ENCODE data around the gene CEP126.
A peak's percentile ranks its signal among the peaks of the same experiment; 100 is the strongest.
"Not testable (repeated sequence)": the region's sequence is repeated elsewhere in the genome, so short reads cannot be mapped to it uniquely, and the experiment has no call there.

Gene CEP126

DNA sequence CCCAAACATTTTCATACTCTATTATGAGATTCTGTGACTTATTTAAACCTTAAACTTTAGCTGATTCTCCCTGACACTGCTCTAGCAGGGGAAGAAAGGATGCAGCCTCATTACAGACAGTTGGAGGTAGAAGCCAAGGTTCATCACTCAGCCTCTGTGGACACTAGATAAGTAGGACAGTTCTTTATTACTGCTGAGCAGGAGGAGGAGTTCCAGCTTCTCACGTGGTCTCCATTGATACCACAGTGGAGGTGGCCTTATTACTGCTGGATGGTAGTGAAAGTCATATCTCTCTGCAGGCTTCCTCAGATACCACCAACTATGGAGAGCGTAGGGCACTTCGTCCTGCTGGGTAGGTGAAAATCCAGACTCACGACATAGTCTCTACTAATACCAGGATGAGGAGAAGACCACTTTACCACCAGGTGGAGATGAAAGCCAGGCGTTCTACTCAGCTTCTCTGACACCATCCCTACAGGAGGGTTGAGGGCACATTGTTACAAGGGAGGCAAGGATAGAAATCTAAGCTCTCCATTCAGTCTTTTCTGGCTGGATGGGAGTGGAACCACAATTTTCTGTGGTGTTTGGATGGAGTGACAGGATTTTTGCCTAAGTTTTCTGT lies 14.6 kb downstream of the CEP126 start:
- no peak for DNase-seq

DNA sequence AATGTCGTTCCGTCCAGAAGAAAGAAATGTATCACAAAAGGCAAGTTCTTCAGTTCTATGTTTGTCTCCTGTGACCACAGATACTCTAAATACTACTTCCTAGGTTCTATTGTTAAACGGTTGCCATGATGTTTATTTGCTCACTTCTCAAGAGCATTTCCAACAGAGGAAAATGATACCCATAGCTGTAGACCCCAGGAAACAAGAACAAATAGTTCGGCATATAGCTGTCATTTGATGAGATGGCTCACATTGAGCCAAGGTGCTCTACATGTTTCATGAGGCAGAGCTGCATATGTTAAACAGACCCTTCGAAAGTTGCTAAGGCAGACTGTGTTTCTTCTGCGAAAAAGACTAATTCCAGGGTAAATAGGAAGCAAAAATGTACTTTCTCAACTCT lies 16.9 kb downstream of the CEP126 start:
- no peak for DNase-seq

GRCh38 chr11:101940901-101941520 lies 26.2 kb downstream of the CEP126 start:
- no peak for DNase-seq

DNA sequence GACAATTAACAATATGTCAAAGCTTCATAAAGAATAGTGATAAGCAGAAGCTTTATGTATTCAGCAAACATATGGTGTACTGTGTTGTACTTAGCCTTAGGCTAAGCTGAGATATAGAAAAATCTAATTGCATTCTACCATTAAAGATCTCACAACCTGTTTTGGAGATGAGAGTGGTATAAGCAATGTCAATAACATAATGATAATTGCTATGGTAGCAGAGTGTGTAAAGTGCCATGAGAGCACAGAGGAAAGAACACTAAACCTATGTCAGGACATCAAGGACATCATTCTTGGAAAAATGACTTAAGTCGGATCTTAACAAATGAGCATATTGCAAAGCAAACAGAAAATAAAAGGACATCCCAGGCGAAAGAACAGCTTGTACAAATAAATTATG lies 30.1 kb downstream of the CEP126 start:
- no peak for DNase-seq

DNA sequence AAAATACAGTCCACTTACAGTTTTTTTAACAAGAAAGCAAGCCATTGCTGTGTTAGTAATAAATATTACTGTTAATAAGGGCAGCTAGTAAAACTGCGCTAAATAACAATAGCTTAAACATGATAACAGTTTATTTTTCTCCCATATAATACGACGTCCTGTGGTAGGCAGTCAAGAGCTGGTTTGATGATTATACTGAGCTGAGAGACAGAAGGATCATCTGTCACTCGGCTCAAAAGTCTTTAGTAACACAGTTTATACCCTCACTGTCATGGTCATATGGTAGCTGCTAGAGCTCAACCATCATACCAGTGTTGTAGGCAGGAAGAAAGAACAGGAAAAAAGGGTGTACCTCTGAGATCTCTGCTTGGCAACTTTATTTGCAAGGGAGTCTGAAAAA lies 30.6 kb downstream of the CEP126 start:
- DNase-seq, result no peak

DNA sequence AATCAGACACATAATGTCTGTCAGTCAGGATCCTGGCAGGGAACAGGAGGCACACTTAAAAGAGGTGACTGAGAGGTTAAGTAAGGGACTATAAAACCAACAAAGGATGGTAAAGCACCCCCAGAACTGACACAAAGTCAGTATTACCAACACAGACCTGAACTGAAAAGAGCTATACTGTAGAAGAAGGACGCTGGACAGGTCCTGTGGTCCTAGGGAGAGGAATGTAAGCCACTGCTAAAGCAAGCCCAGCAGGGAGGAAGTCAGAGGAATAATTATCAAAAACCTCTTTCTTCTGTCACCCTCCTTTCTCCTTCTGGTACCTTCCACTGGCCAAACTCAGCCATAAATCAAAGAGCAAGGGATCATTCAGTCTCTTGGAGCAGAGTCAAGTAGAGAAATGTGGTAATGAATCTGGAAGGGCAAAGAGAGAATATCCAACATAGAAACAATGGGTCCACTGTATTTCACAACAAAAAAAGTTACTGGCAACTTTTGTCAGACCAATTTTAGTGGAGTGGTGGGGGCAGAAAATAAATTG lies 34.9 kb downstream of the CEP126 start:
- no peak for DNase-seq

DNA sequence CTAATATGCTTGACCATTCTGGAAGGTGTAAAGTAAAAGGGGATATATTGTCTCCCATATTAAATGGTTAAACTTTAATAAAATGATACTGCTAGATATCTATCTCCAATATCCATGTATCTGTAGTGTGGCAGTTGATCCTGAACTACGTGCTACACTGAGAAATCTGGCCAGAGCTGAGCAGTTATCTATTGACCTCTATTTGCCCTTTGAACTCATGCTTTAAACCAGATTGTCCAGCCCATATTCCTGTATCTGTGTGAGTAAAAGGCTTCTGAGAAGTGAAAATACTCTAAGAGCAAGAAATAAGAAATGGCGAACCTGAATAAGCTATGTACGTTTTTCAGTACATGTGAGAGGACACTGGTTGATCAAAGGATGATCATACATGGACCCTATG lies 40.5 kb downstream of the CEP126 start:
- DNase-seq, result no peak

DNA sequence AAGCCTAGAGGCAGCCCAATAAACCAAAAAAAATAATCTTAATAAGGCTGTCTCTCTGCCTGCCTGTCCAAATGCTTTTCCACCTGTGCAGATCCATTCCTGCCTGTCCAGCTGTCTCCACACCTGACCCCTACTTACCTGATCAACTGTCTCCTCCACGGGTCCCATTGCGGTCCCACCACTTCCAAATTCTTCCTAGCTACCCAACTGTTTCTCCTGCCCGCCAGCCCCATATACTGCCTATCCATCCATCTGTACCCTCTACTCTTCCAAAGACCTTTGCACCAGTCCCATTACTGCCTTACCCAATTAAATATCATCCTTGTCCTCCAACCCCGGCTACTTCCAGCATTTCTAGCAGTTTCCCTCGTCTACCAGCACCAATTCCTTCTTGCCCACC lies 40.9 kb downstream of the CEP126 start:
- no peak for DNase-seq

DNA sequence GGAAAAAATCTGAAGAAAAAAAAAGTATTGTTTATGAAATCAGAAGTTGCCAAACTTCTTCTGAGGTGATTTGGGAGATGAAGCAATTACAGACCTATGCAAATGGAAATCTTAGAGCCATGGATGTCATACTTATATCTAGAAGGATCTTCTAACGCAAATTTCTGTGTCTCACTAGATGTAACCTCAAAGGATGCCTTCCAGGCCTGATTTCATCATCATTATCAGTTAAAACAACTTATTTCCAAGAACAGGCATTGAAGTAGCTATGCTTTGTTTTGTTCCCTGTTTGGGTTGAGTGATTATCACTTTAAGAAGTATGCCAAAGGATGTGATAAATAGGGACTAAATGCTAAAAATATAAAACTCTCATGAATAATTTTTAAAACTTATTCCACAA lies 45.4 kb downstream of the CEP126 start:
- no peak for DNase-seq

GRCh38 chr11:101964200-101964599 lies 49.4 kb downstream of the CEP126 start:
- DNase-seq, result not testable (repeated sequence)

GRCh38 chr11:101974255-101974654 lies 59.4 kb downstream of the CEP126 start:
- no peak for DNase-seq

DNA sequence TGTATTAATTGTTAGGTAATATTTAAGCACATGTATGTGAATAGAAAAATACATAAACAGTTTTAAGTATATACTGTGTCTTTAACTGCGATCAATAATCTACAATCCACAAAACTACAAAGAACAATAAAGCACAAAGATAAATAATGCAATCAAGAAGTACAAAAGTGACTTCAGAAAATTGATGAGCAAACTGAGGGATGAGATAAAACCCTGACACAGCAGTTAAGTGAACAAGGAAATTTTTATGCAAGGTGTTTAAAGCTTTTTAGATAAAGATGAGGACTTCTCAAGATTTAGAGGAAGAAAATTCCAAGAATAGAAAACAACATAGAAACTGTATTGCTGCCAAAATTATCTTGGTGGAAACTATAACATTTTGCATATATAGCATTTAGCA lies 60.0 kb downstream of the CEP126 start:
- no peak for DNase-seq

DNA sequence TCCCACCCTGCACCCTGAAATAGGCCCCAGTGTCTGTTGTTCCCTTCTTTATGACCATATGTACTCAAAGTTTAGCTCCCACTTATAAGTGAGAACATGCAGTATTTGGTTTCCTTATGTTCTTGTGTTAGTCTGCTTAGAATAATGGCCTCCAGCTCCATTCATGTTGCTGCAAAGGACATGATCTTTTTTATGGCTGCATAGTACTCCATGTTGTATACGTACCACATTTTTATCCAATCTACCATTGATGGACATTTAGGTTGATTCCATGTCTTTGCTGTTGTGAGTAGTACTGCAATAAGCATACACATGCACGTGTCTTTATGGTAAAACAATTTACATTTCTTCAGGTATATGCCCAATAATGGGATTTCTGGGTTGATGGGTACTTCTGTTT lies 60.9 kb downstream of the CEP126 start:
- no peak for DNase-seq

GRCh38 chr11:101987370-101987769 lies 72.6 kb downstream of the CEP126 start:
- no peak for DNase-seq

- no peak for DNase-seq
Observed at GRCh38 chr11:101993172-101993571, 78.4 kb downstream of the CEP126 start.

DNA sequence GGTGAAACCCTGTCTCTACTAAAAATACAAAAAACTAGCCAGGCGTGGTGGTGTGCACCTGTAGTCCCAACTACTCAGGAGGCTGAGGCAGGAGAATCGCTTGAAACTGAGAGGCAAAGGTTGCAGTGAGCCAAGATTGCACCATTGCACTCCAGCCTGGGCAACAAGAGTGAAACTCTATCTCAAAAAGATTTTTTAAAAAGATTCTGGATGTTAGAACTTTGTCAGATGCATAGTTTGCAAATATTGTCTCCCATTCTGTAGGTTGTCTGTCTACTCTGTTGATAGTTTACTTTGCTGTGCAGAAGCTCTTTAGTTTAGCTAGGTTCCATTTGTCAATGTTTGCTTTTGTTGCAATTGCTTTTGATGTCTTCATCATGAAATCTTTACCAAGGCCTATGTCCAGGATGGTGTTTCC lies 79.3 kb downstream of the CEP126 start:
- DNase-seq, result not testable (repeated sequence)

- DNase-seq, result no peak
Observed at GRCh38 chr11:101996111-101996510, 81.3 kb downstream of the CEP126 start.

DNA sequence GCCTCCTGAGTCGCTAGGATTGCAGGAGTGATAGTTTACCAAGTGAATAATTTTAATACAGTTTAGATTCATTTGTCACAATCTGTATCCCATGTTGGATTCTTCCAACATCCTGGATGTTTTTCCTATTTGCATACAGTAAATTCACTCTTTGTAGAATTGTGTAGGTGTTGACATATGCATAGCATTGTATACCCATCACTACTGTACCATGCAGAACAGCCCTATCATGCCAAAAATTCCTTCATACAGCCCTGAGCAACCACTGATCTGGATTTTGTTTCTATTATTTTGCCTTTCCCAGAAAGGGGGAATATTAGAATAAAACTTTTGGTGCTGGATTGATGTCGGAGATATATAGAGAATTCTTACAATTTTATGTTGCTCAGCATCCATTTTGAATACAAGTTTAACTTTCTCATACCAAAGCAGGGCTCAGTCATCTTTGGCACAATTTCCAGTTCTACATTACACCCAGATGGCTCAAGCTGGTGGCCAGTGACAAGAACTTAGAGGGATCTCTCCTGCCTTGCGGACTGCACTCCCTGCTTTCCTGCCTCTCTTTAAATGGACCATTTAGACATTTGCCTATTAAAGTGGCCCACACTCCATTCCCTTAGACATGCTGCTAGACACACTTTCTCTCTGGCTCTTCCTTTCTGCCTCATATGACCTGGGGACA lies 87.0 kb downstream of the CEP126 start:
- DNase-seq, result no peak

DNA sequence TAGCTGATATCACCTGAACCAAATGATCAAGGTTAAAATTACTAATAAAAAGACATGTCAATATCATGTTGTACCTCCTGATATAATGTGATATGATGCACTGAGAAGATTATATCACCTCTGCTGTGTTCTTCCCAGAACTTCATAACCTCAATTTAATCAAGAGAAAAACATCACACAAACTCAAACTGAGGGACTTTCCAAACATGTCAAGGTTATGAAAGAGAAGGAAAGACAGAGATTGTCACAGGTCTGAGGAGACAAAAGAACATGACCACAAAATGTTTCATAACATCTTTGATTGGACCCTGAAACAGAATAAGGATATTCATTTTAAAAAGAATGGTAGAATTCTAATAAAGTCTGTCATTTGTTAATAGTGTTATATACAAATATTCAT lies 89.4 kb downstream of the CEP126 start:
- DNase-seq, result no peak

DNA sequence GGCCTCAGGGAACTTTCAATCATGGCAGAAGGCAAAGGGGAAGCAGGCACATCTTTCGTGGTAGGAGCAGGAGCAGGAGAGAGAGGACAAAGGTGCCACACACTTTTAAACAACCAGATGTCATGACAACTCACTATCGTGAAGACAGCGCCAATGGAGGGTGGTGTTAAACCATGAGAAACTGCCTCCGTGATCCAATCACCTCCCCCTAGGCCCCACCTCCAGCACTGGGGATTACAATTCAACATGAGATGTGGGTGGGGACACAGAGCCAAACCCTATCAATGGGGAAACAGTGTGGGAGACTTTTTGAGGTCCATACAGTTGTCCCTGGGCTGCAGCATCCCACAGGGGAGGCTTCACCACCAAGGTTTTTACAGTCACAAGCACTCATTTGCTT lies 90.5 kb downstream of the CEP126 start:
- no peak for DNase-seq

DNA sequence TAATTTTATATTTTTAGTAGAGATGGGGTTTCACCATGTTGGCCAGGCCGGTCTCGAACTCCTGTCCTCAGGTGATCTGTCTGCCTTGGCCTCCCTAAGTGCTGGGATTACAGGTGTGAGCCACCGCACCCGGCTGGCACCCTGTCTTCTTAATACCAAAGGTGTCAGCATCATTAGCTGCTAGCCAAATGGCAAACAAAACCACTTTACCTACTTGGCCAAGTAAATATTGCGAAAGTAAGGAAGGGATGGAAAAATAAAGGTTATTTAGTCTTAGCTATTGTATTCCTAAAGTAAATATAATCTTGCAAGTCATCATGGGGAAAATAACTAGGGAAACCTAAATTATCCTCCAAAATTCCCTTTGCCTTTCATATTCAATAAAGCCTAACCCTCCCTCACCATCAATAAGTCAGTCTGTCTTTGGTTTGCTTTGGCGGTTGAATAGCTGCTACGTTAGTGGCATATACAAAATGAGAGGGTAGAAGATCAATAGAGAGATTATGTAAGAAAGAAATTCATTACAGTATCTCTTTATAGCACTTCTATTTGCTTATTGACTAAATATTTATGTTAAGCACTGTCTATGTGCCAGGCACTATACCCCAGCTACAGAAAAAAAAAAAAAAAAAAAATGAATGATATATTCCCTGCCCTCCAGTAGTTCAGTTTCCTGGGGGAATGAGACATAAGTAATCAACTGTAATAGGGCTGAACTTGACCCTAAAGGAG lies 92.2 kb downstream of the CEP126 start:
- DNase-seq, result no peak

- DNase-seq, result peak; percentile 25 to 71
Observed at GRCh38 chr11:102007567-102008437, 93.0 kb downstream of the CEP126 start.
